PFSK-1 (cell line): ENCODE data around the gene GPR39.

Experiments
- POLR2AphosphoS5 ChIP-seq: IDR thresholded peaks from 2 replicates; pipeline ENCODE4 v1.6.1; 2012; ENCODE audit warnings: low read depth, mild to moderate bottlenecking, control low read depth, low read length, moderate library complexity
- SIN3A ChIP-seq: IDR thresholded peaks from 2 replicates; pipeline ENCODE4 v1.6.1; 2012; ENCODE audit warnings: mild to moderate bottlenecking, low read length, moderate library complexity, borderline replicate concordance; ENCODE audit not compliant: insufficient read depth

GRCh38 chr2:132374961-132375360, 41.6 kb upstream of the GPR39 start:
- TF ChIP-seq POLR2AphosphoS5 (no peak), SIN3A (no peak)
